Heart left ventricle (tissue), 13 donors: ENCODE results near the gene SPTAN1.

ENCODE experiments used
- POLR2A ChIP-seq, 2 donors: fragments of 450-650 bp; IDR thresholded peaks; one replicate each; pipeline ENCODE4 v1.6.1; 2017; ENCODE audit warnings: antibody characterized with exemption in 2 of 2, mild to moderate bottlenecking in 2 of 2, moderate library complexity in 2 of 2
- TF ChIP-seq, protein P1 (sequence below), 12 donors: fragments of 200-600 bp; sonication (generic) in 4 of 12; IDR thresholded peaks; one replicate each; pipeline versions ENCODE4 v1.5.0 to v1.8.0; 2018 to 2022; ENCODE audit warnings: antibody characterized with exemption in 12 of 12, mild to moderate bottlenecking in 5 of 12
- donor health status: ischemic (EF 13 %, LVEDD 7.1; RV severe dilation, severe dysfunction).
- donor health status: DM: no; HTN: yes; CAD: no.
- donor health status: DM: no; HTN: no; CAD: no.
- donor health status: ischemic (EF 25% LVEDD 6.9; RV normal size, moderate dysfunction).
- donor health status: ischemic (EF 25% LVEDD 5.7; RV mildly dilated, moderate dysfunction).
- donor health status: ischemic (EF 35%, LVEDD 5.7; RV mildly dilated, moderate dysfunction).
- donor health status: nonischemic (EF 11% LVEDD 7.7; RV severe dilation, severe dysfunction).
- donor health status: DM: yes; HTN: yes; CAD: no.
- donor health status: PGD.
- donor health status: ischemic (EF 29% LVEDD 5.4; RV normal size, mild dysfunction).
- donor health status: nonischemic (EF 23%, LVEDD 6.1; RV moderate dilation, normal function).

DNA sequence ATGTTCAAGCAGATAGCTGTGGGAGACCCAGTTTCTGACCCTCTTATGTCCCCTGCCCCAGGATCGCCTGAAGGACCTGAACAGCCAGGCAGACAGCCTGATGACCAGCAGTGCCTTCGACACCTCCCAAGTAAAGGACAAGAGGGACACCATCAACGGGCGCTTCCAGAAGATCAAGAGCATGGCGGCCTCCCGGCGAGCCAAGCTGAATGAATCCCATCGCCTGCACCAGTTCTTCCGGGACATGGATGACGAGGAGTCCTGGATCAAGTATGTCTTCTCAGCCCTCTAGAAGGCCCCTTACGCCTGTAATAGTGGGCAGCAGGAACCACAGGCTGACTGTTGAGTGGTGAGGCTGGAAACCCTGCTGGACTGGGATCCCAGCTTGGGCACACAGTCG lies 63.2 kb downstream of the SPTAN1 start:
- TF ChIP-seq, protein P1, sequence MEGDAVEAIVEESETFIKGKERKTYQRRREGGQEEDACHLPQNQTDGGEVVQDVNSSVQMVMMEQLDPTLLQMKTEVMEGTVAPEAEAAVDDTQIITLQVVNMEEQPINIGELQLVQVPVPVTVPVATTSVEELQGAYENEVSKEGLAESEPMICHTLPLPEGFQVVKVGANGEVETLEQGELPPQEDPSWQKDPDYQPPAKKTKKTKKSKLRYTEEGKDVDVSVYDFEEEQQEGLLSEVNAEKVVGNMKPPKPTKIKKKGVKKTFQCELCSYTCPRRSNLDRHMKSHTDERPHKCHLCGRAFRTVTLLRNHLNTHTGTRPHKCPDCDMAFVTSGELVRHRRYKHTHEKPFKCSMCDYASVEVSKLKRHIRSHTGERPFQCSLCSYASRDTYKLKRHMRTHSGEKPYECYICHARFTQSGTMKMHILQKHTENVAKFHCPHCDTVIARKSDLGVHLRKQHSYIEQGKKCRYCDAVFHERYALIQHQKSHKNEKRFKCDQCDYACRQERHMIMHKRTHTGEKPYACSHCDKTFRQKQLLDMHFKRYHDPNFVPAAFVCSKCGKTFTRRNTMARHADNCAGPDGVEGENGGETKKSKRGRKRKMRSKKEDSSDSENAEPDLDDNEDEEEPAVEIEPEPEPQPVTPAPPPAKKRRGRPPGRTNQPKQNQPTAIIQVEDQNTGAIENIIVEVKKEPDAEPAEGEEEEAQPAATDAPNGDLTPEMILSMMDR (IDR thresholded peaks at IDR 0.05), result no peak
- no peak for TF ChIP-seq POLR2A (IDR thresholded peaks at IDR 0.05)
